ENCODE data around the gene USP40.

USP40 gene

DNA sequence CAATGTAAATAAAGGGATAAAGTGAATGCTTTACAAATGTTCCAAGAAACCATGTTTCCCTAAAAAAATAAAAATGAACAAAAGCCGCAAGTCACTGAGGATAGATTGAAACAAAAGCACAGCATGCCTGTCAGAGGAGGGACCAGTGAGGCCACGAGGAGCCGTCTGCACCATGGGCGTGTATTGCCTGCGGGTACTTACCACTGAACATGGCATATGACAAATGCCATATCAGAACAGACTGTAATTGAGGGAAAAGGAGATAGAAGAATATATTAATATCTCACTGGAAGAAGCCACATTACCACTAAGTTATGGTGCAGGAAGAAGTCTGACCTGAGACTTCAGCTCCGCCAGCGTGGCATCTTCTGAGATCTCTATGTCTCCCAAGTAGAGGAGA lies 75.8 kb downstream of the USP40 start:
- TF ChIP-seq POLR2A (IDR thresholded peaks at IDR 0.05; ENCODE audit: extremely low read depth, insufficient read length): no peak
- TF ChIP-seq, protein P1, sequence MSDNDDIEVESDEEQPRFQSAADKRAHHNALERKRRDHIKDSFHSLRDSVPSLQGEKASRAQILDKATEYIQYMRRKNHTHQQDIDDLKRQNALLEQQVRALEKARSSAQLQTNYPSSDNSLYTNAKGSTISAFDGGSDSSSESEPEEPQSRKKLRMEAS (IDR thresholded peaks at IDR 0.05; ENCODE audit: low read depth, low read length): no peak
- TF ChIP-seq MYC (IDR thresholded peaks at IDR 0.05; ENCODE audit: low read depth, low read length): no peak
- TF ChIP-seq, protein P2, sequence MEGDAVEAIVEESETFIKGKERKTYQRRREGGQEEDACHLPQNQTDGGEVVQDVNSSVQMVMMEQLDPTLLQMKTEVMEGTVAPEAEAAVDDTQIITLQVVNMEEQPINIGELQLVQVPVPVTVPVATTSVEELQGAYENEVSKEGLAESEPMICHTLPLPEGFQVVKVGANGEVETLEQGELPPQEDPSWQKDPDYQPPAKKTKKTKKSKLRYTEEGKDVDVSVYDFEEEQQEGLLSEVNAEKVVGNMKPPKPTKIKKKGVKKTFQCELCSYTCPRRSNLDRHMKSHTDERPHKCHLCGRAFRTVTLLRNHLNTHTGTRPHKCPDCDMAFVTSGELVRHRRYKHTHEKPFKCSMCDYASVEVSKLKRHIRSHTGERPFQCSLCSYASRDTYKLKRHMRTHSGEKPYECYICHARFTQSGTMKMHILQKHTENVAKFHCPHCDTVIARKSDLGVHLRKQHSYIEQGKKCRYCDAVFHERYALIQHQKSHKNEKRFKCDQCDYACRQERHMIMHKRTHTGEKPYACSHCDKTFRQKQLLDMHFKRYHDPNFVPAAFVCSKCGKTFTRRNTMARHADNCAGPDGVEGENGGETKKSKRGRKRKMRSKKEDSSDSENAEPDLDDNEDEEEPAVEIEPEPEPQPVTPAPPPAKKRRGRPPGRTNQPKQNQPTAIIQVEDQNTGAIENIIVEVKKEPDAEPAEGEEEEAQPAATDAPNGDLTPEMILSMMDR (IDR thresholded peaks at IDR 0.05; ENCODE audit: low read depth, low read length): no peak
- no peak overlapping the region for H3K4me3 ChIP-seq (ENCODE audit: low read depth, low read length)
- no peak for DNase-seq (ENCODE audit: low read depth)

DNA sequence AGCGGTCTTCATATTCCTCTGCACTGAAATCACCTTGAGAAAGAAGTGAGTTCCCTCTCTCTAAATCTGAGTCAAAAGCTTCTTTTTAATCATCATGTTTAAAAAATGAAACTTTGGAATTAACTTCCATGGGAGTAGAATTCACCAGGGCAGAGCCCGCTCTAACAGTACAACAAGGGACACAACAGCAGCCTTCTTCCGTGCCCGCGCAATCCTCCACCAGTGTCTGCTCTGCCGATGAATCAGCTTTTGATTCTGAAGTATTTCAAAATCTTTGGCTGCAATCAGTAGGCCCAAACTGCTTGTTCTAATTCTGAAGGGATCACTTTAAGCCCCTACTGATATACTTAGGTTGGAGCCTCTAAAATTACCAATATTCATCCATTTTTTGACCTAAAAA lies 76.9 kb downstream of the USP40 start:
- DNase-seq (ENCODE audit: low read depth): no peak
- TF ChIP-seq, protein P2 (IDR thresholded peaks at IDR 0.05; ENCODE audit: low read depth, low read length): no peak
- H3K4me3 ChIP-seq (ENCODE audit: low read depth, low read length): no peak overlapping the region

DNA sequence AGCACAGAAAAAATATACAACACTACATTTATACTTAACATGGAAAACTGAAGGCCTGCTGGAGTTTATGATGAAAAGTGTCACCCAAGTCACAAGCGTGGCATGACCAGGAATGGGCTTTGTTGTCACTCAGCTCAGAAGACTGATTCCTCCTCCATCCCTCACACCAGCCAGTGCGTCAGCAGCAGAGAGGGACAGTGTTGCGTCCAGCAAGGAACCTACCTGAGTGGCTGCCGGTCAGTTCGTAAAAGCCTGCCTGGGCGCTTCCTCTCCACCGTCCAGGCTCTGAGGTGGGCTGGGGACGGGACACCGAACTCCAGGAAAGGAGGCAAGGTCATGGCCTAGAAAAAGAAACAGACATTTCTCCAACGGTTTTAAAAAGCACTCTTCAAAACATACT lies 77.4 kb downstream of the USP40 start:
- no peak for DNase-seq (ENCODE audit: low read depth)
- TF ChIP-seq MYC (IDR thresholded peaks at IDR 0.05; ENCODE audit: low read depth, low read length) (no peak), POLR2A (IDR thresholded peaks at IDR 0.05; ENCODE audit: extremely low read depth, insufficient read length) (no peak)
- TF ChIP-seq, protein P1 (IDR thresholded peaks at IDR 0.05; ENCODE audit: low read depth, low read length): no peak
- TF ChIP-seq, protein P2 (IDR thresholded peaks at IDR 0.05; ENCODE audit: low read depth, low read length): no peak
- no peak overlapping the region for H3K4me3 ChIP-seq (ENCODE audit: low read depth, low read length)

DNA sequence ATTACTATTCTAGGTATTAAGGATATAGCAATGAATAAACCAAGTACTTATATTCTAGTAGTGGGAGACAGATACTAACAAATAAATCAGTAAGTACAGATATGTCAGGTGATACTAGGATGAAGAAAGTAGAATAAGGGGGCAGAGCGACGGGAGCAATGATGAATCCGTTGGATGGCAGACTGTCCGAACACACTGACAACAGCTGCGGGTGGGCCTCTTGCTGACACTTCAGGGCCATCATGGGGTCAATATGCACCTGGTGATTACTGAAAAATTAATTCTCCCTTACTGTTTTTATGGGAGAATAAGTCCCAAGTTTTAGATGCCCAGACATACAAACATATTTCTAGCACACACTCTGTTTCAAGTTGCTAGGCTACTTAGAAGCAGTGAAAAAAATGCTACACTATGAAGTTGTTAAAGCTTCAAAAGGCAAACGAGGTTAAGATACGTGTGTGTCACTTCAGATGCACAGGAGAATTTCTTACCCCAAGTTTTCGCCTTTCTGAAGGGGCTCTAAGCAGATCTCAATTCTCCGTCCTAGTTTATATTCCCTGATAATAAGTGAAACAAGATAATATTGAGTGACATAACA lies 78.7 kb downstream of the USP40 start:
- no peak for DNase-seq (ENCODE audit: low read depth)
- H3K4me3 ChIP-seq (ENCODE audit: low read depth, low read length): no peak overlapping the region
- no peak for TF ChIP-seq MYC (IDR thresholded peaks at IDR 0.05; ENCODE audit: low read depth, low read length)
- TF ChIP-seq, protein P1 (IDR thresholded peaks at IDR 0.05; ENCODE audit: low read depth, low read length): no peak

DNA sequence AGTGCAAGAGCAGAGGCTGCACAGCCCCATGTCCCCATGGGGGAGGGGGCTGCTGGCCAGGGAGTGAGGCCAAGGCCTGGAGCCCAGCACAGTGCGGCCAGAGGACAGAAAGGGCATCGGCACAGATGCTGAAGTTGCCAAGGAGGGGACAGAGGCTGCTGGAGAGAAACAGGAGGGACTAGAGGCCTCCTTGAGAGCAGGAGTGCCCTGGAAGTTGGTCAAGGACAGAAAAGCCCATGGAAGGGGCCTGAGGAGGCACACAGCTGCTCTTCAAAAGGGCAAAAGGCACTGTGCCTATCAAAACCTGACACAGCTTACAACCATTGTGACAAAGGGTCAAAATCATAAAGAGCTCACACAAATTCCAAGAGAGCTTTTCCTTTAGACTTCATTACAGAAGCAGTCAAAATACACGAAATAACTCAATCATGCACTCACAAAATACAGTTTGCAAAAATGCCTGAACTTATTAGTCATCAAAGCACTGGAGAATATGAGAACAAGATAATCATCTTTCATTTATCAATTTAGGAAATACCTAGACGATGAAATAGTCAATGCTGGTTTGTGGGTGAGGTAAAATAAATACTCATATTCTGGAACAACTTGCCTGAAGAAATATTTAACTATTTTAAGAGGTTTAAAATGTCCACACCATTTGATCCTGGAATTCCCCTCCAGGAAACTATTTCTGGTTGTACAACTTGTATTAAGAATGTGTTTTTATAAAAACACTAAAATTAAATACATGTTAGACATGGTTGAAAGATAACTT lies 79.6 kb downstream of the USP40 start:
- DNase-seq (ENCODE audit: low read depth): no peak
- H3K4me3 ChIP-seq (ENCODE audit: low read depth, low read length): no peak overlapping the region
- TF ChIP-seq, protein P2 (IDR thresholded peaks at IDR 0.05; ENCODE audit: low read depth, low read length): no peak
- TF ChIP-seq, protein P1 (IDR thresholded peaks at IDR 0.05; ENCODE audit: low read depth, low read length): no peak
- no peak for TF ChIP-seq POLR2A (IDR thresholded peaks at IDR 0.05; ENCODE audit: extremely low read depth, insufficient read length)
- TF ChIP-seq MYC (IDR thresholded peaks at IDR 0.05; ENCODE audit: low read depth, low read length): no peak

DNA sequence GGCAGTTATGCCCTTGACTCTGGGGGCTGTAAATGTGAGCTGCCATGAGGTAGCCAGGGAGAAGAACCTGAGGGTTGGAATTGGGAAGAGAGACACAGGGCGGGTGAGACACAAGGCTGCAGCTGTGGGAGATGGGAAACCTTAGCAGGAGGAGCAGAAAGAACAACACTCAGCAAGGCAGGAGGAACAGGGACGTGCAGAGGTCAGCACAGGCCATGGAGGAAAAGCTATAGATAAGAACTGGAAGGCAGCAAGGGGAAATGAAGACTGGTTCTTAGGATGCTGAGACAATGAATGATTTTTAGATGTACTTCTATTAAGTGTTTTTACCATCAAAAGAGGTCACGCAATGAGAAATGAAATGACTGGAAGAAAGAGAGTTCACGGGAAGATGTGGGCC lies 80.2 kb downstream of the USP40 start:
- no peak for TF ChIP-seq POLR2A (IDR thresholded peaks at IDR 0.05; ENCODE audit: extremely low read depth, insufficient read length)
- TF ChIP-seq MYC (IDR thresholded peaks at IDR 0.05; ENCODE audit: low read depth, low read length): no peak
- TF ChIP-seq, protein P2 (IDR thresholded peaks at IDR 0.05; ENCODE audit: low read depth, low read length): no peak
- TF ChIP-seq, protein P1 (IDR thresholded peaks at IDR 0.05; ENCODE audit: low read depth, low read length): no peak
- DNase-seq (ENCODE audit: low read depth): no peak
- no peak overlapping the region for H3K4me3 ChIP-seq (ENCODE audit: low read depth, low read length)

Data from NB4 (cell line).